HL-60/S4 treated with phorbol 12-myristate 13-acetate at 8.2 ng/mL for 4 days and 3 days (cell line): ENCODE results near the gene LYRM7.
"Not testable (repeated sequence)": the region's sequence is repeated elsewhere in the genome, so short reads cannot be mapped to it uniquely, and the experiment has no call there.

ENCODE experiments used
- in situ Hi-C: fragments of 300-500 bp; cut with MboI; formaldehyde crosslinking; loops from 2 replicates; pipeline ENCODE4 v1.15.0; 2022; ENCODE audit warnings: low sequenced_read_pairs

The LYRM7 gene

GRCh38 chr5:131169810-131170539, 769 bp upstream of the LYRM7 start:
- in situ Hi-C loops, result loop anchor here (25.0 kb wide), 1 partner anchor 217 kb away; no protein-coding TSS in a partner anchor

GRCh38 chr5:131171276-131171810, 599 bp downstream of the LYRM7 start:
- in situ Hi-C loops, result loop anchor here (25.0 kb wide), 1 partner anchor 216 kb away; no protein-coding TSS in a partner anchor

- in situ Hi-C loops, result no loop called here
Measured at GRCh38 chr5:131180407-131180806, 9.7 kb downstream of the LYRM7 start.

GRCh38 chr5:131182839-131183238, 12.1 kb downstream of the LYRM7 start:
- in situ Hi-C loops, result no loop called here

- in situ Hi-C loops, result no loop called here
Measured at GRCh38 chr5:131185523-131186104, 14.9 kb downstream of the LYRM7 start.

GRCh38 chr5:131186561-131187256, 16.0 kb downstream of the LYRM7 start:
- in situ Hi-C loops, result no loop called here

GRCh38 chr5:131193106-131193505, 22.4 kb downstream of the LYRM7 start:
- in situ Hi-C loops, result no loop called here

GRCh38 chr5:131193897-131194296, 23.2 kb downstream of the LYRM7 start:
- in situ Hi-C loops, result not testable (repeated sequence)

- in situ Hi-C loops, result no loop called here
Measured at GRCh38 chr5:131194725-131195124, 24.0 kb downstream of the LYRM7 start.

- in situ Hi-C loops, result no loop called here
Measured at GRCh38 chr5:131195696-131196095, 25.0 kb downstream of the LYRM7 start.

- in situ Hi-C loops, result no loop called here
Measured at GRCh38 chr5:131196331-131196730, 25.6 kb downstream of the LYRM7 start.

- in situ Hi-C loops, result no loop called here
Measured at GRCh38 chr5:131198625-131199024, 27.9 kb downstream of the LYRM7 start.

- in situ Hi-C loops, result no loop called here
Measured at GRCh38 chr5:131200560-131200959, 29.8 kb downstream of the LYRM7 start.

- in situ Hi-C loops, result no loop called here
Measured at GRCh38 chr5:131204964-131205363, 34.2 kb downstream of the LYRM7 start.

- in situ Hi-C loops, result no loop called here
Measured at GRCh38 chr5:131206061-131206460, 35.3 kb downstream of the LYRM7 start.

- in situ Hi-C loops, result no loop called here
Measured at GRCh38 chr5:131206772-131207171, 36.0 kb downstream of the LYRM7 start.

GRCh38 chr5:131209175-131209505, 38.4 kb downstream of the LYRM7 start:
- in situ Hi-C loops, result no loop called here

- in situ Hi-C loops, result no loop called here
Measured at GRCh38 chr5:131209506-131210150, 38.9 kb downstream of the LYRM7 start.

- in situ Hi-C loops, result no loop called here
Measured at GRCh38 chr5:131210151-131210510, 39.4 kb downstream of the LYRM7 start.

- in situ Hi-C loops, result no loop called here
Measured at GRCh38 chr5:131211669-131212068, 40.9 kb downstream of the LYRM7 start.

GRCh38 chr5:131212471-131213021, 41.8 kb downstream of the LYRM7 start:
- in situ Hi-C loops, result no loop called here
